HCT116 (cell line): Measurements from ENCODE around the gene DPYSL4.

Source experiments
- CTCF ChIP-seq, 3 experiments: fragments of 200-600 bp in 1 of 3; sonication (generic) in 1 of 3; IDR thresholded peaks in 2 of 3; conservative IDR thresholded peaks in 1 of 3; 2 replicates each; pipeline ENCODE4 v1.5.1; 2012 to 2017; ENCODE audit warnings: low read depth in 2 of 3, low read length in 2 of 3, antibody characterized with exemption in 1 of 3, borderline replicate concordance in 1 of 3, control low read depth in 1 of 3, mild to moderate bottlenecking in 1 of 3, mixed read lengths in 1 of 3, mixed run types in 1 of 3, moderate library complexity in 1 of 3; ENCODE audit not compliant: insufficient read depth in 1 of 3
- FOSL1 ChIP-seq: IDR thresholded peaks from 2 replicates; pipeline ENCODE4 v1.6.1; 2012; ENCODE audit warnings: low read depth
- JUND ChIP-seq: IDR thresholded peaks from 2 replicates; pipeline ENCODE4 v1.6.1; 2012
- POLR2A ChIP-seq: IDR thresholded peaks from 2 replicates; pipeline ENCODE4 v1.7.0; 2011; ENCODE audit warnings: borderline replicate concordance; ENCODE audit not compliant: insufficient read depth, insufficient read length; ENCODE audit errors: extremely low read depth
- POLR2AphosphoS5 ChIP-seq: IDR thresholded peaks from 2 replicates; pipeline ENCODE4 v1.6.1; 2011; ENCODE audit warnings: mild to moderate bottlenecking, low read depth, low read length, moderate library complexity
- RAD21 ChIP-seq: IDR thresholded peaks from 2 replicates; pipeline ENCODE4 v1.6.1; 2012; ENCODE audit warnings: low read depth, mild to moderate bottlenecking
- SP1 ChIP-seq: IDR thresholded peaks from 2 replicates; pipeline ENCODE4 v1.6.1; 2012; ENCODE audit warnings: low read depth
- ZFX ChIP-seq: fragments of 450-650 bp; IDR thresholded peaks from 2 replicates; pipeline ENCODE4 v1.6.1; 2017
- TF ChIP-seq, protein P1 (sequence below): IDR thresholded peaks from 2 replicates; pipeline ENCODE4 v1.6.1; 2012

DNA sequence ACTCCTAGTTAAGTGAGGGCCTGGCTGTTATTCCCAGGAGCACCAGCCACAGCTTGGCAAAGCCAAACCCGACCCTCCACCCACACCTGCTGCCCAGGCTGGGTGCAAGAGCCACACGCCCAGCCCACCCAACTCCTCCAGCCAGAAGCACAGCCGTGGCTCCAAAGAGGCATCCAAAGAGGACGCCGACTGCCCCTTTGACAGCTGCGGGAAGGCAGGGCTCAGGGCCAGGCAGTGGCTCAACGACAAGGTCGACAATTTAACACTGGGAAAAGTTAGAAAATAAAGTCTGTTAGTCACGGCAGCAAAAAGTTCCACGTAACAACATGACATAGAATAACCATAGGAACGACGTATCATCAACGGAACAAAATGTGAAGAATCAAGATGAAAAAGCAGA lies 54.3 kb downstream of the DPYSL4 start:
- no peak for TF ChIP-seq POLR2A
- TF ChIP-seq POLR2AphosphoS5: no peak
- TF ChIP-seq ZFX: no peak
- no peak for TF ChIP-seq CTCF (IDR thresholded peaks at IDR 0.05 in 2 of 3, conservative IDR thresholded peaks at IDR 0.05 in 1 of 3; ENCODE audit: borderline replicate concordance in 1 of 3, insufficient read depth in 1 of 3, low read depth in 2 of 3, low read length in 2 of 3)
- no peak for TF ChIP-seq RAD21
- TF ChIP-seq, protein P1, sequence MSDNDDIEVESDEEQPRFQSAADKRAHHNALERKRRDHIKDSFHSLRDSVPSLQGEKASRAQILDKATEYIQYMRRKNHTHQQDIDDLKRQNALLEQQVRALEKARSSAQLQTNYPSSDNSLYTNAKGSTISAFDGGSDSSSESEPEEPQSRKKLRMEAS: no peak
- TF ChIP-seq FOSL1: no peak
- TF ChIP-seq JUND: no peak
- no peak for TF ChIP-seq SP1
